Brain microvascular endothelial cell (primary cell): Measurements from ENCODE around the gene CREB3L2.

Experiments used
- DNase-seq: peaks from one replicate; pipeline ENCODE4 v3.0.0-alpha.2; 2020
- H3K27ac ChIP-seq: fragments of 250-450 bp; sonication (Bioruptor Pico); 2 replicates; pipeline ENCODE4 v1.5.1; 2020; ENCODE audit warnings: mild to moderate bottlenecking, moderate library complexity
- H3K27me3 ChIP-seq: fragments of 250-450 bp; sonication (Bioruptor Pico); replicated peaks from 2 replicates; pipeline ENCODE4 v1.5.1; 2020; ENCODE audit warnings: mild to moderate bottlenecking
- H3K36me3 ChIP-seq: fragments of 250-450 bp; sonication (Bioruptor Pico); replicated peaks from 2 replicates; pipeline ENCODE4 v1.5.1; 2020; ENCODE audit warnings: mild to moderate bottlenecking
- H3K4me3 ChIP-seq: 2 replicates; pipeline ENCODE4 v1.5.1; 2011; ENCODE audit warnings: low read depth, mild to moderate bottlenecking, control low read depth, low read length, moderate library complexity
- CTCF ChIP-seq: IDR thresholded peaks from 2 replicates; pipeline ENCODE4 v1.5.1; 2011; ENCODE audit warnings: low read depth, mild to moderate bottlenecking, moderate library complexity, low read length, control low read depth, inconsistent platforms; ENCODE audit errors: missing control alignments
- in situ Hi-C: cut with HindIII; loops from 2 replicates; pipeline ENCODE4 v1.10.0; 2017; ENCODE audit warnings: low sequenced_read_pairs, low pct_ligation_motif_present

Gene CREB3L2

GRCh38 chr7:137923380-137923779 is 78.5 kb downstream of the CREB3L2 start:
- H3K27me3 ChIP-seq, result no peaks in the 10 kb centered on the region
- no peak overlapping the region for H3K4me3 ChIP-seq
- peak overlapping the region; percentile 95 for H3K27ac ChIP-seq
- H3K36me3 ChIP-seq, result peaks cover 29% of the 10 kb centered on the region
- in situ Hi-C loops, result no loop called here
- TF ChIP-seq CTCF, result no peak
- peak; percentile 92 for DNase-seq

DNA sequence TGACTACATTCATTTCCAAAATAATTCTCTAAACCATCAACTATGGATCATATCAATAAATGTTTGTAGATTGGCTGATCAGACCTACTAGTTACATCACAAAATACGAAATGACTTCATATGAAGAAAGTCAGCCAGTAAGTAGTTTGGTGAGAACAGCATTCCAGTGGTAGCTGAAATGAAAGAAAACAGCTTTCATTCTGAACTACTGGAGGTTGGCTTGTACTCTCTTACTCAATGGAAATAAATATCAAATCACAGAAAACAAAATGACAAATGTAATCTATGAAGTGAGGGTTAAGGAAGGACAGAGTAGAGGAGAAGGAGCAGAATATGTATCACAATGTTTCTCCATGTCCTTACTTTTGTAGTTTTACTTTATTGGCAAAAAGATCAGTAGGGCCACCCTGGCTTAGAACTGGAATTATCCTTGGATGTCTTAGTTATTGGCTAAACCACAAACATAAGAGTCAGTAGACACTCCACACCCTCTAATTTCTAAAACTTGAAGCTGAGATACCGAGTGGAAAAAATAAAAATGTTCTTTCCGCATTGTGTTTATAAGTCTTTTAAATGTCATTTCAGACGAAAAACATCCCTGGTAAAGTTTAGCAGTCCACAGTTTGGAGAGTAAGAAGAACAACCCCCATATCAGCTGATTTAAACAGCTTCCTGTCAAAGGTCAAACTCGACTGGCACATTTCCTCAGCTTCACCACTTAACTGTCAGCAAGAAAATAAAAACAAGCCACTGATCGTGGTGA is 81.1 kb downstream of the CREB3L2 start:
- peak overlapping the region; percentile 49 for H3K27ac ChIP-seq
- DNase-seq, result no peak
- no peak for TF ChIP-seq CTCF
- in situ Hi-C loops, result no loop called here
- H3K4me3 ChIP-seq, result no peak overlapping the region
- peaks cover 23% of the 10 kb centered on the region for H3K36me3 ChIP-seq
- no peaks in the 10 kb centered on the region for H3K27me3 ChIP-seq

DNA sequence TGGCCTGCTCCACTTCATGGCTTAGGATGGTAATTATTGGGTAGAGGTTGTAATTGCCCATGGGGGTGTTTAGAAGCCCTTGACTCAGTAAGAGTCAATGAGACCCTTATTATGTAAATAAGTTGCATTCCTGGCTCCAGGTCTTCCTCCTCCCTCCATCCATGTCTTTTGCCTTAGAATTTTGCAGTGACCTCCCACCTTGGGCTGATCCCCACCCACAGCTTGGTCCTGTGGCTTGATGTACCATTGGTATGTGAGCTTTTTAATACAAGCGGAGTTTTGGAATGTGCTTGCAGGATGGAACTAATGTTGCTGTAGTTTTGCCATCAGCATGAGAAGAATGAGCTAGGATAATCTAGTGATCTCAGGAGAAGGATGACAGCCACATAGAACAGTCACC is 81.9 kb downstream of the CREB3L2 start:
- no peak overlapping the region for H3K27ac ChIP-seq
- in situ Hi-C loops, result no loop called here
- no peak for DNase-seq

GRCh38 chr7:137916980-137917645 is 84.8 kb downstream of the CREB3L2 start:
- DNase-seq, result no peak
- no peak overlapping the region for H3K4me3 ChIP-seq
- TF ChIP-seq CTCF, result no peak
- in situ Hi-C loops, result no loop called here
- H3K27me3 ChIP-seq, result no peaks in the 10 kb centered on the region
- peaks cover 44% of the 10 kb centered on the region for H3K36me3 ChIP-seq
- H3K27ac ChIP-seq, result peak overlapping the region; percentile 5

More for the DNA sequence above, 81.9 kb downstream of the CREB3L2 start:
- Histone ChIP-seq H3K27me3 (no peaks in the 10 kb centered on the region), H3K36me3 (peaks cover 27% of the 10 kb centered on the region), H3K4me3 (no peak overlapping the region)
- no peak for TF ChIP-seq CTCF

DNA sequence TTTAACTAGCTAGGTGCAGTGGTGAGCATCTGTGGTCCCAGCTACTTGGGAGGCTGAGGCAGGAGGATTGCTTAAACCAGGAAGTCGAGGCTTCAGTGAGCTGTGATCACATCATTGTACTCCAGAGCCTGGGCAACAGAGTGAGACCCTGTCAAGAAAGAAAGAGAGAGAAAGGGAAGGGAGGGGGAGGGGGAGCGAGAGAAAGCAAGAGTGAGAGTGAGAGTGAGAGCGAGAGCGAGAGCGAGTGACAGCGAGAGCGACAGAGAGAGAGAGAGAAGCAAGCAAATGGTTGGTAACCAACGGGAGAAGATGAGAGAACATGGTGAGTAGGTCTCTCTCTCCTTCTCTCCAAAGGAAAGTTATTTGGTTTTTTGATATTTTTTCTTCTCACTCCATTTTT is 85.3 kb downstream of the CREB3L2 start:
- Histone ChIP-seq H3K27ac (no peak overlapping the region), H3K27me3 (no peaks in the 10 kb centered on the region), H3K4me3 (no peak overlapping the region), H3K36me3 (peaks cover 50% of the 10 kb centered on the region)
- DNase-seq, result no peak
- in situ Hi-C loops, result no loop called here
- no peak for TF ChIP-seq CTCF
